Stimulated activated CD8-positive, alpha-beta memory T cell treated with anti-CD3 and anti-CD28 coated beads, Interleukin-4, amount 100 ng/mL, for 24 hours (primary cell): ENCODE data around the gene ECHDC1.

Source experiments
- DNase-seq: peaks from one replicate; pipeline ENCODE4 v3.0.0-alpha.2; 2020; ENCODE audit warnings: low read depth

The ECHDC1 gene

DNA sequence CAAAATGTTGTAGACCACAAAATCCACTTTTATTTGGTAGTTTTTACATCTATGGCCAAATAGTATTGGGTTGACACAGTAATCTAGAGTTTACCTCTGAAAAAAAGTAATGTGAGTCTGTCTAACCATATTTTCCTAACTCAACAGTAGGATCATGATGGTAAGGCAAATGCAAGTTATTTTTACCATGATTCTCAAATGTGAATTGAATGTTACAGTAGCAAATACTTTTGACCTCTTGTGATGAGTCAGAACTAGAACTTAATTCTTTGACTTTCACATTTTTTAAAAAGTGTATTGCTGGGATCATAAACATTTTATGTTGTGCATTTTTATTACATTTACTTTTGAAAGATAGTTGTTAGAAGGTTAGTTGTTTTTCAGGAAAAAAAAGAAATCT, 54.7 kb downstream of the ECHDC1 start:
- DNase-seq: no peak

DNA sequence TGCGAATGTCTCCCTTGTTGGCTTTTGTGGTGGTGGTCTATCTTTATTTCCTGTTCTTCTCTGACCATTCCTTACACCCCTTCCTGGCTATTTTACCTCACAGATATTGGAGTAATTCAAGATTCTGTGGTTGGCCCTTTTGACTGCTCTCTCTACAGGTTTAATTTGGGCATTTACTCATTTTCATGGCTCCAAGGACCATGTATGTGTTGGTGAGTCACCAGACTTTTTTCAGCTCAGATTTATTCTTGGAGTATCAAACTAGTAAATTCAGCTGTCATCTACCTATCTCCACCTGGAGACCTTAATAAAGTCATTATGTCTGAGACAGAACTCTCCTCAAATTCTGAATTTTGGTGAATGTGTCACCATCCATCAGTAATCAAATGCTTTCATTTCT, 61.2 kb downstream of the ECHDC1 start:
- DNase-seq: no peak

DNA sequence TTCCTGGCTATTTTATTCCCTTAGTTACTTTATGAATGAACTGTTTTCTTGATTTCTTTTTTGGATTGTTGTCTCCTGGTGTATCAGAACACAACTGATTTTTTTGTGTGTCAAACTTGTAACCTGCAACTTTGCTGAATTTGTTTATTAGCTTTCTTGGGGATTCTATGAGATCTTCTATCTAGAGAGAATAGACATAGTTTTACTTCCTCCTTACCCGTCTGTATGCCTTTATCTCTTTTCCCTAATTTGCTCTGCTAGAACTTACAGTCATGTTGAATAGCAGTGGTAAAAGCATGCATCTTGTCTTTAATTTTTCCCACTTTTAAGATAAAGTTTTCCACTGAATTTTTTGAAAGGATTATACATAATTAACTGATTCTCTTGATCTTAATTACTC, 63.6 kb downstream of the ECHDC1 start:
- DNase-seq: no peak

DNA sequence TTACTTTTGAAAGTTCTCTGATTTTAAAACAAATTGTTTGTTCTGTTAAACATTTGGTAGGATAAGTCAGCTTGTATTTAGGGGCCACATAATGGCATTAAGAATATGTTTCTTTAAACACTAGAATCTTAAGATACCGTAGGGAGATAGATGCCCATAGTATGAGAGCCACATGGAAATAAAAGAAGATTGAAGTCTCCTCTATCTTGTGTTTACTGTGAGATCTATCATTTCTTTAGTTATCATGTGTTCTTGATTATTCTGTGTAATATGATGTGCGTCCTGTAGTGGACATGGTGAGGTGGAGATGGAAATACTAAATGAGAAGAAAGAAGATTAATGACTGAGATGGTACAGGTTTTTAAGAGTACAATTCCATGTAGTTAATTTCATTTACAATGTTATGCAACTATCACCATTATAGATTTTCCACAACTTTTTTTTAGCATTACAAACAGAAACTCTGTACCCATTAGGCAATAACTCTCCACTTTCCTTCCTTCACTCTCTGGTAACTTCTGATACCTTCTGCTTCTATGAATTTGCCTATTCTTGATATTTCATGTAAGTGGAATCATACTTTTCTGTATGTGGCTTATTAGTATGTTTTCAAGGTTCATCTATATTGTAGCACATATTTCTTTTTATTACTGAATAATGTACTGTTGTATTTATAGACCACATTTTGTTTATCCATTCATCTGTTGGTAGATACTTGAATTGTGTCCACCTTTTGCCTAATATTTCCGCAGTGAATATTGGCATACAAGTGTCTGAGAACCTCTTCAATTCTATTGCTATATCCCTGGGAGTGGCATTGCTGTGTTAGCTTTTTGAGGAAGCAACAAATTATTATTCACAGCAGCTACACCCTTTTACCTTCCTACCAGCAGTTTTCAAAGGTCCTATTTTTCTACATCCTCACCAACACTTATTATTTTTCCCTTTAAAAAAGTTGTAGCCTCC, 65.2 kb downstream of the ECHDC1 start:
- DNase-seq: no peak

DNA sequence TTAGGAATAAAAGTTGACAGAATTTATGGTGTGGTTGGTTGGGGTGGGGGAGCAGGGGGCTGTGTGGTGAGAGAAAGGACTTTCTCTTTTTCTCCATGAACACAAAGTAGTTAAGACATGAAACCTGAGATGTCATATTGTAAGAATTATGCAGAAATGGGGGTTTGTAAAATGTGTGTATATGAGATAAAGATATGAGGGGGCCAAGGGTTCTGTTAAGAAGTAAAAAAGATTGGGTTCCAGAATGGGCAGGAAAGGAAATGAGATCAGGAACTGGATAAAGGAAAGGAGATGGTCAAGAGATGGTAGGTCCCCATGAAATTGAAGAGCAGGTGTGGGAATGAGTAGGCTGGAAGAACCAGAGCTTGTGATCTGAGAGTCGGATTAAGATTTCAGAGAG, 67.1 kb downstream of the ECHDC1 start:
- no peak for DNase-seq

DNA sequence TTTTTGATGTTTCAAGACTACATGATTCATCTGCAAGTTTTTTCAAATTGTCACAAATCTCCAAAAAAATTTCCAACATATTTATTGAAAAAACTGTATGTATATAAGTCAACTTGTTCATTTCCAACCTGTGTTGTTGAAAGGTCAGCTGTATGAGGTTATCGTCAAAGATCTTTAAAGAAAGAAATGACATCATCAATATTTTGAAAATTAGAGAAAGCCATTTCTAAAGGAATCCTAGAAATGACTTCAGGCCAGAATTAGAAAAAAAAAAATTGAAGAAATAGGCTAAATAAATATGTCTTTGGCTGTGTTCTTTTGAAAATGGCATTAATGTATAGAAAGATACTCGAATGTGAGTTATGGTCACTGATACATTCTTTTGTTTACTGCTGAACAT, 69.9 kb downstream of the ECHDC1 start:
- no peak for DNase-seq

DNA sequence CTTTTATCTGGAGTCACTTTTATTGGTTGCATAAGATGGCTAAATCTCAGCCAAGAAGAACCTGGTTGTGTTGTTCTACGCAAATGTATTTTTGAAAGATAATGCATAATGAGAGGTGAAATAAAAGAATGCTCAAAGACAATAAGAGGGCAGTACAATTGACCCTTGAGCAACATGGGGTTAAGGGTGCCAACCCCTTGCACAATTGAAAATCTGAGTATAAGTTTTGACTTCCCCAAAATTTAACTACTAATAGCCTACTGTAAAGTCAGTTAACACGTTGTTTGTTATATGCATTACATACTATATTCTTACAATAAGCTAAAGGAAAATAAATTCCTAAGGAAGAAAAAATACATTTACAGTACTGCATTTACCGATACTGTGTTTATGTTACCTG, 70.8 kb downstream of the ECHDC1 start:
- no peak for DNase-seq

DNA sequence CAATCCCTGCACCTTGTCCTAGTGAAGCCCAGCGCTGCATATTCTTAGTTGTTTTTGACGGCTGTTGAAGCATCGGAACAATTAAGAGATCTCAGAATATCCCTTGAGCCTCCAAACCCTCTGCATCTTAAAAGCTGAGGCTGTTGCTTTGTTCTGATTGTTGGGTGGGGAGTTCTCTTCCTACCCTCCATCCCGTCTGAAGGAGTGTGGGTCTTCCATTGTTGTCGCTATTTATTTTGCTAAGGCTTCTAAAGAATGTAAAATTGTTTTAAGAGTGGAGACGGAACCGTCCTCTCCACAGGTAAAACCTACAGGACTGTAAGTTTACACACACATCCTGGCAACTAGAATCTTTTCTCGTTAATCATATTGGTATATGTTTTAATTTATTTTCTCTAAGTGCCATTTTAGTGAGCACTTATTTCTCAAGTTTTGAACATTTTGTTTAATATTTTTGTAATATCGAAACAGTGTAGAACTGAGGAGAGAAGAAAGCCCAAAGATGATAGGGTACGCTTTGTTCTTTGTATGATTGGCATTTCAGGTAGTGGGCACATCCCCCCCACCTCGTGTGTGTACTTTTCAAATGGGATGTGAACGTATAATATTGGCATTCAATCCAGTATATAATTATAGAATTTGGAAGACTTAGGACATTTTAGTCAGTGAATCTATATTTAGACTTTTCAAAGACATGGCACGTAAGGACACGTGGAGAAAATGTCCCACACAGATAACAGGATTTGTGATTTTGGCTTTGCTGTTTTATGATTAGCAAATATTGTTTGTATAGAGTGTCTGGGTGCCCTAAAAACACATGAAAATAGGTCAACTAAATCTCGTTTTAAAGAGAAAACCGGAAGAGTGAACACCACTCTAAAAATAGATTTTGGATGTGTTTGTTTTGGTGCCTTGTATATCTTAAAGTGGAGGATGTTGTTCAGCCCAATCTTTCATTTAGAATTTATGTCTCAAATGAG, 75.5 kb downstream of the ECHDC1 start:
- DNase-seq: no peak

DNA sequence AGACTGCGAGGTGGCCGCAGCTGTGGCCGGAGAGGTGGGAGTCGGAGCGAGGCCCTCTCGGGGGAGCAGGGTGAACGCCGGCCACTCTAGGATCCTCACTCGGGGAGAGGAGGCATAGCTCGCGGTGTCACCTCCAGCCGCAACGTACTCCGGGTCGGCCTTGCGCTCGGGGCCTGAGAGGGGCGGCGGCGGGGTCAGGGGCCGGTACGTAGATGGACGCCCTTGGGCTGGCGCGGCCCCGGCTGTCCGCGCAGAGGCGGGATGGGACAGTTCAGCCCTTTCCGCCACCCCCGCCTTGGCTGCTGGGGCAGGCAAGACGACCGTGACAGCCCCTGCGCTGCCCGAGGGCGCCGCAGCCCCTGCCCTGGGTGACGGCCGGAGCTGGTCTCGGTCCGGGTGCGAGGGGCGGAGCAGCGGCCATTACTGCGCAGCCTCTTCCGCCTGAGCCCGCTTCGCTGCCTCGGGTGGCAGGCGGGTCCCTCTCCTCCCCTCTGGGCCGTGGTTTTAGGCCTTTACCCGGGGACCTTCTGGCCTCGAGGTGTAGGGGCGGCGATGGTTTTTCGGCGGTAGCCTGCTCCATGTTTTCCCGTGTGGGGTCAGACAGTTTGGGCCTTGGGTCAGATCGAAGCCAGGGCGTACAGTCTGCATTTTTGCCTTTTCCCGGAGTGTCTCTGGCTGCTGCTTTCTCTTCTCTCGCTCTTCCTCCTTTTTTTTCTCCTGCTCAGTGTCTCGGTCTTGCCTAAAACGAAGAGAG, 76.3 kb downstream of the ECHDC1 start:
- DNase-seq: peak; percentile 41

DNA sequence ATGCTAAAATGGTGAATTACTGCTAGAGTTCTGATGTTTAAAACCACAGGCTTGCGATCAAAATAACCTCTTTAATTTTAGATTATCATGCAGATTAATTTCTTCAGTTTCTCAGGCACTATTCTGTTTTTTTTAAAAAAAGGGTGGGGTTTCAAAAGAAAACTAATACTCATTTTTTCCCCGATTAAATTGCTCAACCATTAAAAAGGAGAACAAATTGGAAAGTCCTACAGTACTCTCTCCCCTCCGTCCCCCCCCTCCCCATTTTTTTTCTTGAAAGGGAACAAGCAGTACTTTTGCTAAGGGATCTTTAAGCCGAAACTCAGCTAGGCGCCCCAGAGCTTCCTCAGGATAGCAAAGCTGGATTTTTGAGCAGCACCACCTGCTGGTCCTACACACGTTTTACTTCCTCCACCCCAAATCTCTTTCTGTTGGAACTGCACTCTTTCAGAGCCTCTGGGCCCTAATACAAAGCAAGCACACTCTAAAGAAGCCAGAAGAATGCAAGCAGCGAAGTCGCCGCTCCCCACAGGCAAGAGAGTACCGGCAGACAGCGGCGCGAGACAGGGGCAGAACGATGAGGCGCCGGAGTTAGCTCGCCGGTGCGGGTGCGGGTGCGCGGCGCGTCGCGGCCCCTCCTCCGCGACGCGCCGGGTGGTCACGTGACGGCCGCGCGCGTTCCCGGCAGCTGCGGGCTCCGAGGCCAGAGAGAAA, 77.1 kb downstream of the ECHDC1 start, which contains the start of gene RNF146:
Gene RNF146, plus strand, starts transcription at position 687 of the 714 bp plus-strand sequence. CDS start 13,475 bp downstream, outside the sequence.
- peak; percentile 55 for DNase-seq

DNA sequence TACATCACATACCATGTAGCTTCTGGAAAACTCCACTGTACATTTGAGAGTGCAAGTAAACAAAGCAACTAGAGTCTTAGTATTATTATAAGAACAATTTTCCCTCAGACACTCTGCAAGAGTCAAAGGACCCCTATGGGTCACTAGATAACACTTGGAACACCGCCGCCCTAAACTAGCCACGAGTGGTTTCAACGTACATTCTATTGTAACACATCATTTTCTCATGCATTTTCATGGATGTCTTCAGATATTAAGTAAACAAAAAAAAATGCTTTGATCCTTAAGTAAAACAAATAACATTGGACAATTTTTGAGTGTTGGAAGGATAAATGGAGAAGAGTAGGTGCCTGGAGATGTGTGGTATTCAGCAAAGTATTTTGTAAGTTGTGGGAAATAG, 79.9 kb downstream of the ECHDC1 start:
- DNase-seq: no peak

DNA sequence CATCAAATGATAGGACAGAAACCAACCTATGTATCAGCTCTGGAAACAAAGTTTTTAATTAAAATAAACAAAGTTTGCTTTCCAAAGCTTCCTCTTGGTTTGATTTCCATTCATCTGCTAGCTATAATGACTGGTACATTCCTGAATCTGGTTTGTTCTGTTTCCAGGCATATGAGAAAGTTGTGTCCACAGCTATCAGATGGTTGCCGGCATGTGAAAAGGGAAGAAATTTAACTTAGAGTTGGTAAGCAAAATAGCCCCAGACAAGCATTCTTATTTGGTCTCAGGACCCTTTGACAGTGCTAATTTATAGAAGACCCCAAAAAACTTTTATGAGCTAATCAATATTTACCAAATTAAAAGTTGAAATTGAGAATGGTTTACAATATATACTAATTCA, 80.5 kb downstream of the ECHDC1 start:
- DNase-seq: no peak

DNA sequence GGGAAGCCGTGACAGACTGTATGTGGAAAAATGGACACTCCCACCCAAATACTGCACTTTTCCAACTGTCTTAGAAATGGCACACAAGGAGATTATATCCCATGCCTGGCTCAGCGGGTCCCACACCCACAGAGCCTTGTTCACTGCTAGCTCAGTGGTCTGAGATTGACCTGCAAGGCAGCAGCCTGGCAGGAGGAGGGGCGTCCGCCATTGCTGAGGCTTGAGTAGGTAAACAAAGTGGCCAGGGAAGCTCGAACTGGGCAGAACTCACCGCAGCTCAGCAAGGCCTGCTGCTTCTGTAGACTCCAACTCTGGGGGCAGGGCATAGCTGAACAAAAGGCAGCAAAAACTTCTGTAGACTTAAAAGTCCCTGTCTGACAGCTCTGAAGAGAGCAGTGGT, 88.1 kb downstream of the ECHDC1 start:
- no peak for DNase-seq

DNA sequence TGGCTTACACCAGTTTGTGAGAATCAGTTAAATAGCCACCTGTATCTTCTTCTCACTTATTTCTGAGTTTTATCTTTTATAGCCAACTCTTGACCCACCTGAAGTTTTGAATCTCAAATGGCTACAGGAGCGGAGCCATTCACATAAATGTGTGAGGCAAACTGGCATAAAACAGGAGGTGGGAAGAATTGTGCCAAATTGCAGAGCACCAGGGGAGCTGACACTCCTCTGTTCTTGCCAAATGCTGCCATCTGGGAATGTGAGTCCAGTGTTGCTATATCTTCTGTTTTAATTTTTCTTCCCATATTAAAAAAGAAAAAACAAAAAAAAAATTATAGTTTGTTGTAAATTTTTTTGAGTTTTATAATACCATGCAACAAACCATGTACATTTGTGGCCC, 93.8 kb downstream of the ECHDC1 start:
- DNase-seq: no peak

DNA sequence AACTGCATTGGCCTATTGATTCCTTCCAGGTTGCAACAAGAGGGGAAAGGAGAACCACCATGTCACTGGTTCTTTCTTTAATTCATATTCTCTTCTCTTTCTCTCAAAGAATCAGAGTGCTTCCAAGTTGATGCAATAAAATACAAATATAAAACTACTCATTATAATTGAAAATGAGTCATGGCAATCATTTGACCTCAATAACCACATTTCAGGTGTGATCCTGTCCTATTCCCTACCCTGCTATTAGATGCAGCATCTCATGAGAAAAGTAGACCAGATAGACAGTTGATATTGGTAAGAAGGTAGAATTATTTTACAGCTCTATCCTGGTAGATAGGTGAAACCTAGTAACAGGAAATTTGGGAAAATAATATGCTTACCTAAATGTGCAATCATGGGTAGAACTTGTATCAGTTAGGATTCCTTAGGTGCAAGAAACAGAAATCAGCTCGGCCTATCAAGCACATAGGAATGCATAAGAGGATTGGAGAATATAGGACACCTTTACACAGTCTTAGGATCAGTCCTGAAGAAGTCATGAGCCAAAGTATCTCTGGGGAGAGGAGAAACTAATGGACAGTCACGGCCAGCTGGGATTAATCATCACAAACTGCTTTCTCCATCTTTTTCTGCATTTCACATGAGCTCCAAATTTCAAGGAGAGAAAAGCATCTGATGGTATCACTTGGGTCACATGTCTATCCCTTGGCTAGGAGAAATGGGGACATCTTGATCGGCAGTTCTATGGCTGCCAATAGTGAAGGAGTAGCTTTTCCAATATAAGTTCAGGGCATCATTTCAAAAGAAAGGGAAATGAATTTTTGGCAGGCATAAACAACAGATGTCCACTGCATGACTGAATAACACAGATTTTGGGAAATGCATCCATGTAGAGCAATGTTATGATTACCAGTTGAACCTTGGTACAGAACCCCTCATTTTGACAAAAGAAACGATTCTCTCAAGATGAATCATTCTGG, 96.0 kb downstream of the ECHDC1 start:
- DNase-seq: no peak

DNA sequence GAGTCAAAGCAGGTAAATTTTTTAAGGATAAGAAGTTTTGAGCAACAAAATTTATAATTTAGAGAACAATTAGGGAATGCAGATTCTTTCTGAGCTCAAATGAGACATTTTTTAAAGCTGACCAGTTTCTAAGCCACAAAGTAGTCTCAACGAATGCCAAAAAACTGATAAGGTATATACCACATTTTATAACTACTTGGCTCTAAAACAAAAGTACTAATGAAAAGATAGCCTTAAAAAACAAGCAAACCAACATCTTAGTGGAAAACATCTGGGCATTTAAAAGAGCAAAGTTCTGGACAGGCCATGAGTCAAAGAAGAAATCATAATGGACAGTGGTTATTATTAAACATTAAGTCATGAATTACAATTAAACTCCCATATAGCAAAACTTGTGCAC, 99.9 kb downstream of the ECHDC1 start:
- DNase-seq: no peak
